ENCODE measurements around the gene TDRD10. TPM values are rescaled to one million over a fixed set of nuclear protein-coding genes. Genes with fewer than 3 reads are reported as not detected.

TDRD10 gene
- total and polyA plus RNA-seq, 4 experiments from 2014 or later = not detected

DNA sequence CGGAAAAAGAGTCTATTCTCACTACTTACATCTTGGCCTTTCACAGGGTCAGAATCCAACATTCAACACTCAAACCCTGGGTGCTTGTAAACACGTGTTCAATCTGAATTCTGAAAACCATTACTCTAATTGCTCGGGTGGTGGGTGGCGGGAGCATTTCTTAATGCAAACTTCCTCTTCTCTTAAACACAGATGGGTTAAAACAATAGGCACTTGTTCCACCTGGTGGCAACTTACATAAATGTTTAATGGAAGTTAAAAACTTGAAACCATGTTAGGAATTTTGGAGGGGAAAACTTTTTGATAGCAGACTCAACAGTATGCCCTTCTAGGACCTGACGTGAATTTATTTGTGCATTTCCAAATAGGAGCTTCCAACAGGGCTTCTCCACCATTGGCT lies 23.4 kb upstream of the TDRD10 start:
- peak overlapping the region in 5 of 7 donors; percentile 12 to 83 (median 72) for H3K27ac Mint-ChIP-seq
- DNase-seq = peak in 3 of 5 donors; percentile 32 to 37 (median 37)

DNA sequence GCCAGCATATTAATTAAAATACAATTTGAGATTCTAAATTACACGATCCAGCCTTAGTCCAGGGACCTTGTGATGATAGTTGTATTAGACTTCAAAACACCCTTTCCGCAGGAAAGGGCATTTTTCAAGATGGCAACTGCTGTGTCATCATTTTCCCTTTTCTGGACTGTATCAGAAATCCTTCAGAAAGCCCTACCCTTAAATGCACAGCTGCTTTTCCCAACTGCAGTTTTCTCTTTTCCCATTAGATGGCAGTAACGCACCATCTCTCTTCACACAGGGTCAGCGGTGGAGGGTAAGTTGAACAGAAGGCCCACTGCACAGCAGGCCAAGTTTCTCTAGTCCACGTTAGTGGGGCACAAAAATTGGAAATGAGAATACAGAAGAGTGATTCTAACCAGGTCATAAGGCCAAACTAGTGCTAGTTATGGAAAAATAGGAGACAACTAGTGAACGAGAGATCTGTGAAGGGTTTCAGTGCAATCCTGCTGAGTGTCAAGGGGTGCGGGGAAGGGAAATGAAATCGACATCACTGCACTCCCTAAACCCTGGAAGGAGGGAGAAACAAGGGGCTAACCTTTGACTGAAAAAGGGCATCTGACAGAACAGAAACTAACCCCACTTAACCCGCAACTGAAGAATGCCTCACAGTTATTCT lies 22.1 kb upstream of the TDRD10 start:
- Mint-ChIP-seq H3K27ac (peak overlapping the region in 1 of 7 donors; percentile 9), H3K9me3 (no peaks in the 10 kb centered on the region), H3K4me3 (no peak overlapping the region), H3K36me3 (no peaks in the 10 kb centered on the region), H3K27me3 (peaks cover 0 to 2% of the 10 kb centered on the region in 2 donors), H3K4me1 (peaks cover 8 to 17% (median 12%) of the 10 kb centered on the region in 4 donors)
- POLR2A ChIA-PET (ENCODE audit: partially characterized antibody) = interaction anchor here (0.6 to 3.0 kb wide), 12 partner anchors 12 to 151 kb away, joined by 3 to 13 read pairs (median 4); partner anchors contain the start of gene IL6R
- CTCF ChIA-PET (ENCODE audit: partially characterized antibody) = interaction anchor here (0.7 to 8.0 kb wide), 39 partner anchors 9 to 399 kb away, joined by 3 to 104 read pairs (median 4); no protein-coding TSS in a partner anchor
- Histone ChIP-seq H3K9me3 (ENCODE audit: control insufficient read depth in 1 of 2, low read length in 2 of 2) (no peaks in the 10 kb centered on the region), H3K36me3 (ENCODE audit: insufficient read depth, low read length) (no peaks in the 10 kb centered on the region), H3K4me3 (ENCODE audit: low read length in 2 of 2) (no peak overlapping the region), H3K4me1 (ENCODE audit: insufficient read depth, low read length) (peaks cover 16% of the 10 kb centered on the region), H3K27ac (ENCODE audit: low read depth, low read length) (no peak overlapping the region), H3K27me3 (ENCODE audit: insufficient read depth, low read length) (no peaks in the 10 kb centered on the region)
- intact Hi-C loops (cut with micrococcal nuclease) = loop anchor here (1.0 to 5.0 kb wide), 10 partner anchors 37 to 602 kb away; partner anchors contain the start of genes ATP8B2 and PMVK
- DNase-seq = peak in 4 of 5 donors; percentile 62 to 77 (median 66)

More for the DNA sequence above, 23.4 kb upstream of the TDRD10 start:
- H3K4me3 Mint-ChIP-seq = peak overlapping the region in 4 of 8 donors; percentile 9 to 68 (median 58)
- H3K27me3 Mint-ChIP-seq = peaks cover 0 to 2% of the 10 kb centered on the region in 2 donors
- intact Hi-C loops (cut with micrococcal nuclease) = loop anchor here (1.0 to 5.0 kb wide), 10 partner anchors 11 to 604 kb away; partner anchors contain the start of genes ATP8B2, IL6R and PMVK
- Histone ChIP-seq H3K4me3 (ENCODE audit: low read length in 2 of 2) (no peak overlapping the region), H3K9me3 (ENCODE audit: control insufficient read depth in 1 of 2, low read length in 2 of 2) (no peaks in the 10 kb centered on the region), H3K4me1 (ENCODE audit: insufficient read depth, low read length) (peaks cover 16% of the 10 kb centered on the region), H3K27me3 (ENCODE audit: insufficient read depth, low read length) (no peaks in the 10 kb centered on the region), H3K27ac (ENCODE audit: low read depth, low read length) (no peak overlapping the region), H3K36me3 (ENCODE audit: insufficient read depth, low read length) (no peaks in the 10 kb centered on the region)
- H3K4me1 Mint-ChIP-seq = peaks cover 10 to 17% (median 12%) of the 10 kb centered on the region in 4 donors
- no peaks in the 10 kb centered on the region for H3K36me3 Mint-ChIP-seq
- H3K9me3 Mint-ChIP-seq = no peaks in the 10 kb centered on the region
- CTCF ChIA-PET (ENCODE audit: partially characterized antibody) = interaction anchor here (0.8 to 8.0 kb wide), 24 partner anchors 8 to 607 kb away, joined by 3 to 104 read pairs (median 4); no protein-coding TSS in a partner anchor
- POLR2A ChIA-PET (ENCODE audit: partially characterized antibody) = interaction anchor here (1.1 to 3.0 kb wide), 7 partner anchors 11 to 150 kb away, joined by 3 to 13 read pairs (median 6); partner anchors contain the start of gene IL6R

GRCh38 chr1:154481053-154481452 lies 21.0 kb upstream of the TDRD10 start:
- peaks cover 8 to 17% (median 12%) of the 10 kb centered on the region in 4 donors for H3K4me1 Mint-ChIP-seq
- intact Hi-C loops (cut with micrococcal nuclease) = no loop called here
- H3K27me3 ChIP-seq (ENCODE audit: insufficient read depth, low read length) = no peaks in the 10 kb centered on the region
- no peaks in the 10 kb centered on the region for H3K9me3 Mint-ChIP-seq
- ChIA-PET POLR2A (ENCODE audit: partially characterized antibody) (interaction anchor here (1.0 to 3.0 kb wide), 2 partner anchors 65 to 75 kb away, joined by 3 to 13 read pairs; partner anchors contain the start of gene IL6R), CTCF (ENCODE audit: partially characterized antibody) (interaction anchor here (0.6 to 8.0 kb wide), 23 partner anchors 9 to 604 kb away, joined by 3 to 104 read pairs (median 4); no protein-coding TSS in a partner anchor)
- no peak overlapping the region for H3K27ac ChIP-seq (ENCODE audit: low read depth, low read length)
- peak overlapping the region in 1 of 7 donors; percentile 41 for H3K27ac Mint-ChIP-seq
- H3K9me3 ChIP-seq (ENCODE audit: control insufficient read depth in 1 of 2, low read length in 2 of 2) = no peaks in the 10 kb centered on the region
- peaks cover 16% of the 10 kb centered on the region for H3K4me1 ChIP-seq (ENCODE audit: insufficient read depth, low read length)
- no peak overlapping the region for H3K4me3 Mint-ChIP-seq
- no peak overlapping the region for H3K4me3 ChIP-seq (ENCODE audit: low read length in 2 of 2)
- no peaks in the 10 kb centered on the region for H3K36me3 ChIP-seq (ENCODE audit: insufficient read depth, low read length)
- DNase-seq = no peak
- peaks cover 0 to 2% of the 10 kb centered on the region in 2 donors for H3K27me3 Mint-ChIP-seq
- no peaks in the 10 kb centered on the region for H3K36me3 Mint-ChIP-seq

GRCh38 chr1:154483941-154484803 lies 17.8 kb upstream of the TDRD10 start:
- Mint-ChIP-seq H3K4me1 (peaks cover 3 to 6% (median 5%) of the 10 kb centered on the region in 4 donors), H3K4me3 (no peak overlapping the region), H3K36me3 (no peaks in the 10 kb centered on the region), H3K9me3 (no peaks in the 10 kb centered on the region), H3K27ac (no peak overlapping the region), H3K27me3 (peaks cover 0 to 2% of the 10 kb centered on the region in 2 donors)
- CTCF ChIA-PET (ENCODE audit: partially characterized antibody) = interaction anchor here (0.6 to 8.0 kb wide), 2 partner anchors 62 to 307 kb away, joined by 3 to 104 read pairs; no protein-coding TSS in a partner anchor
- Histone ChIP-seq H3K4me3 (ENCODE audit: low read length in 2 of 2) (no peak overlapping the region), H3K36me3 (ENCODE audit: insufficient read depth, low read length) (no peaks in the 10 kb centered on the region), H3K4me1 (ENCODE audit: insufficient read depth, low read length) (peaks cover 7% of the 10 kb centered on the region), H3K27me3 (ENCODE audit: insufficient read depth, low read length) (no peaks in the 10 kb centered on the region), H3K27ac (ENCODE audit: low read depth, low read length) (no peak overlapping the region), H3K9me3 (ENCODE audit: control insufficient read depth in 1 of 2, low read length in 2 of 2) (no peaks in the 10 kb centered on the region)
- intact Hi-C loops (cut with micrococcal nuclease) = no loop called here
- DNase-seq = no peak
- POLR2A ChIA-PET (ENCODE audit: partially characterized antibody) = no interaction called here

GRCh38 chr1:154485106-154485505 lies 16.9 kb upstream of the TDRD10 start:
- intact Hi-C loops (cut with micrococcal nuclease) = no loop called here
- H3K27ac Mint-ChIP-seq = no peak overlapping the region
- H3K4me1 Mint-ChIP-seq = no peaks in the 10 kb centered on the region
- no peaks in the 10 kb centered on the region for H3K27me3 ChIP-seq (ENCODE audit: insufficient read depth, low read length)
- H3K27me3 Mint-ChIP-seq = peaks cover 0 to 2% of the 10 kb centered on the region in 2 donors
- no peaks in the 10 kb centered on the region for H3K4me1 ChIP-seq (ENCODE audit: insufficient read depth, low read length)
- no peaks in the 10 kb centered on the region for H3K36me3 Mint-ChIP-seq
- H3K4me3 Mint-ChIP-seq = no peak overlapping the region
- no peak overlapping the region for H3K27ac ChIP-seq (ENCODE audit: low read depth, low read length)
- no peaks in the 10 kb centered on the region for H3K36me3 ChIP-seq (ENCODE audit: insufficient read depth, low read length)
- no peaks in the 10 kb centered on the region for H3K9me3 Mint-ChIP-seq
- DNase-seq = no peak
- no peaks in the 10 kb centered on the region for H3K9me3 ChIP-seq (ENCODE audit: control insufficient read depth in 1 of 2, low read length in 2 of 2)
- POLR2A ChIA-PET (ENCODE audit: partially characterized antibody) = no interaction called here
- CTCF ChIA-PET (ENCODE audit: partially characterized antibody) = interaction anchor here (0.6 to 8.0 kb wide), 2 partner anchors 61 to 306 kb away, joined by 3 to 104 read pairs; no protein-coding TSS in a partner anchor
- no peak overlapping the region for H3K4me3 ChIP-seq (ENCODE audit: low read length in 2 of 2)

- H3K27me3 ChIP-seq (ENCODE audit: insufficient read depth, low read length) = no peaks in the 10 kb centered on the region
- Mint-ChIP-seq H3K36me3 (no peaks in the 10 kb centered on the region), H3K9me3 (peaks cover 0 to 3% (median 0%) of the 10 kb centered on the region in 8 donors), H3K27ac (peak overlapping the region in 1 of 7 donors; percentile 91), H3K27me3 (peaks cover 0 to 2% of the 10 kb centered on the region in 2 donors), H3K4me3 (no peak overlapping the region), H3K4me1 (peaks cover under 1 to 5% (median 1%) of the 10 kb centered on the region in 4 donors)
- H3K4me3 ChIP-seq (ENCODE audit: low read length in 2 of 2) = no peak overlapping the region
- intact Hi-C loops (cut with micrococcal nuclease) = no loop called here
- DNase-seq = no peak
- no peak overlapping the region for H3K27ac ChIP-seq (ENCODE audit: low read depth, low read length)
- H3K36me3 ChIP-seq (ENCODE audit: insufficient read depth, low read length) = no peaks in the 10 kb centered on the region
- ChIA-PET POLR2A (ENCODE audit: partially characterized antibody) (no interaction called here), CTCF (ENCODE audit: partially characterized antibody) (interaction anchor here (1.1 kb wide), 1 partner anchor 60 kb away, joined by 4 read pairs; no protein-coding TSS in a partner anchor)
- H3K9me3 ChIP-seq (ENCODE audit: control insufficient read depth in 1 of 2, low read length in 2 of 2) = no peaks in the 10 kb centered on the region
- H3K4me1 ChIP-seq (ENCODE audit: insufficient read depth, low read length) = no peaks in the 10 kb centered on the region
Measured at GRCh38 chr1:154485910-154486496, 16.0 kb upstream of the TDRD10 start.
